Measurements from ENCODE around the gene ARAP1.

The ARAP1 gene

GRCh38 chr11:72723508-72723907 is 28.7 kb downstream of the ARAP1 start:
- Mint-ChIP-seq H3K27ac (no peak overlapping the region), H3K27me3 (no peaks in the 10 kb centered on the region), H3K4me1 (peaks cover 70% of the 10 kb centered on the region), H3K36me3 (peaks cover 19% of the 10 kb centered on the region), H3K9me3 (no peaks in the 10 kb centered on the region), H3K4me3 (no peak overlapping the region)
- no peak for DNase-seq (ENCODE audit: low spot score in 2 of 2)
- no peak for ATAC-seq (ENCODE audit: low read depth)

DNA sequence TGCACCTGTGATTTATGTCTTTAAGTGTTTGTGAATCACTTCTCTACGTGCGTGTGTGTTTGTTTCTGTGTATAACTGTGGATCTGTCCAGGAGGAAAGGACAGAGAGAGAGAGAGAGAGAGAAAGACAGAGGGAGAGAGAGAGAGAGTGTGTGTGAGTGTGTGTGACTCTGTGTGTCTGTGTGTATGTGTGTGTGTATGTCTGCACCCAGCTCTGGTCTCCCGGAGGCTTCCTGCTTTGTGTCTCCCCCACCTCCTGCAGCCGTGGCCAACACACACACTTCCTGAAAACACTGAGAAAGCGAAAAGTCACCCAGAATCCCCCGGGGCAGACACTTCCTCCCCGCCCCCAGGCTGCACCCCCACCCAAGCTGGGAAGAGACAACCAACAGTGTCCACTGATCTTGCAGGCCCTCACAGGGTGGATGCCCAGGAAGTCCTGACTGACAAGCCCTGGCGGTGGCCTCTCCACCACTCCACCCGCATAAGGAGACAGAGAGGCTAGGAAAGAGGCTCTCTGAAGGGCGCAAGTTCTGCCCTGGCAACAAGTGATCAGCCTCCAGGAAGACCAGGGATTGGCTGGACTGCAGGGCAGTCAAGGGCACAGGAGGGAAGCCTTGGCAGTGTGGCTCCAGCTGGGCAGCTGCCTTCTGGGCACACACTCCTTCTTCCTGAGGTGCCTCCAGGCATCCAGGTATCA is 30.0 kb downstream of the ARAP1 start:
- peak overlapping the region; percentile 84 for H3K4me3 Mint-ChIP-seq
- peak overlapping the region; percentile 77 for H3K27ac Mint-ChIP-seq
- H3K27me3 Mint-ChIP-seq: no peaks in the 10 kb centered on the region
- peaks cover 67% of the 10 kb centered on the region for H3K4me1 Mint-ChIP-seq
- H3K9me3 Mint-ChIP-seq: no peaks in the 10 kb centered on the region
- DNase-seq (ENCODE audit: low spot score in 2 of 2): peak; percentile 82 to 89
- H3K36me3 Mint-ChIP-seq: peaks cover 14% of the 10 kb centered on the region
- peak; percentile 86 for ATAC-seq (ENCODE audit: low read depth)

DNA sequence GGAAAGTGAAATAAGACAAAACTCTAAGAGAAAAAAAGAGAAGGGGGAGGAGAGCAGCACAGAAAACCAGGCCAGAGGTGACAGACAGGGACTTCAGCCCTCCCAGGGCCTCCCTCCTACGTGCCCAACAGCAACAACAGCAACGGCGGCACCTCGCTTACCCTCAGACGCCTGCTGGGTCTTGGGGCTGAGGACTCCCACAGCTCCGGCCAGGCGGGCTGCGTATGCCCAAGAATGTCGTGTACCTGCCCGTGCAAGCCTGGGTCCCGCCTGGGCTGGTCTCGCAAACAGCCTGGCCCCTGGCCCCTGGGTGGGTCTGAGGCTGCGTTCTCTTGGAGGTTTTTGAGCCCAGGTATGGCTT is 30.5 kb downstream of the ARAP1 start:
- ATAC-seq (ENCODE audit: low read depth) (no peak), DNase-seq (ENCODE audit: low spot score in 2 of 2) (no peak)
- H3K4me3 Mint-ChIP-seq: peak overlapping the region; percentile 84
- peaks cover 14% of the 10 kb centered on the region for H3K36me3 Mint-ChIP-seq
- H3K9me3 Mint-ChIP-seq: no peaks in the 10 kb centered on the region
- peaks cover 68% of the 10 kb centered on the region for H3K4me1 Mint-ChIP-seq
- no peaks in the 10 kb centered on the region for H3K27me3 Mint-ChIP-seq
- peak overlapping the region; percentile 77 for H3K27ac Mint-ChIP-seq

GRCh38 chr11:72721276-72721675 is 30.9 kb downstream of the ARAP1 start:
- Mint-ChIP-seq H3K36me3 (peaks cover 14% of the 10 kb centered on the region), H3K9me3 (no peaks in the 10 kb centered on the region), H3K27me3 (no peaks in the 10 kb centered on the region), H3K4me3 (peak overlapping the region; percentile 84), H3K27ac (peak overlapping the region; percentile 77), H3K4me1 (peaks cover 66% of the 10 kb centered on the region)
- ATAC-seq (ENCODE audit: low read depth): no peak
- no peak for DNase-seq (ENCODE audit: low spot score in 2 of 2)

DNA sequence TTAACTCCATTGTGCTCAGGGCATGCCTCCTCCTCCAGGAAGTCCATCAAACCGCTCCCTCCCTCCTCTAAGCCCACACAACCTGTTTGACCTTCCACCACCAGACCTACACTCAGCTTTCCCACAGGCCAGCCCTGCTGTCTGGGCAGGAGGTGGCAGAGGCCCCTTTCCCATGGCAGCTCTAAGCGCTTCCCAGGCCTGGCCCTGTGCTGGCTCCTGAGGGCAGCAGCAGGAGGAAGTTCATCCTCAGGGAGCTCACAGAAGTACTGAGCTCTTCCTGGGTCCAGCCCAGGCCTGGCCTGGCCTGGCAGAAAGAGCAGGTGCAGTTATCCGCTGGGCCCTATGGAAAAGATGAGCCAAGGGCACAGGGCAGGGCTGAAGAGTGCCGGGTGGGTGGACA is 31.4 kb downstream of the ARAP1 start:
- H3K9me3 Mint-ChIP-seq: no peaks in the 10 kb centered on the region
- peak overlapping the region; percentile 84 for H3K4me3 Mint-ChIP-seq
- H3K4me1 Mint-ChIP-seq: peaks cover 65% of the 10 kb centered on the region
- peak overlapping the region; percentile 77 for H3K27ac Mint-ChIP-seq
- no peak for ATAC-seq (ENCODE audit: low read depth)
- DNase-seq (ENCODE audit: low spot score in 2 of 2): no peak
- no peaks in the 10 kb centered on the region for H3K27me3 Mint-ChIP-seq
- H3K36me3 Mint-ChIP-seq: peaks cover 17% of the 10 kb centered on the region

- no peak for ATAC-seq (ENCODE audit: low read depth)
- peak overlapping the region; percentile 84 for H3K4me3 Mint-ChIP-seq
- H3K9me3 Mint-ChIP-seq: no peaks in the 10 kb centered on the region
- H3K4me1 Mint-ChIP-seq: peaks cover 61% of the 10 kb centered on the region
- no peak for DNase-seq (ENCODE audit: low spot score in 2 of 2)
- no peaks in the 10 kb centered on the region for H3K27me3 Mint-ChIP-seq
- peaks cover 14% of the 10 kb centered on the region for H3K36me3 Mint-ChIP-seq
- H3K27ac Mint-ChIP-seq: peak overlapping the region; percentile 77
Measured at GRCh38 chr11:72720047-72720446, 32.2 kb downstream of the ARAP1 start.

DNA sequence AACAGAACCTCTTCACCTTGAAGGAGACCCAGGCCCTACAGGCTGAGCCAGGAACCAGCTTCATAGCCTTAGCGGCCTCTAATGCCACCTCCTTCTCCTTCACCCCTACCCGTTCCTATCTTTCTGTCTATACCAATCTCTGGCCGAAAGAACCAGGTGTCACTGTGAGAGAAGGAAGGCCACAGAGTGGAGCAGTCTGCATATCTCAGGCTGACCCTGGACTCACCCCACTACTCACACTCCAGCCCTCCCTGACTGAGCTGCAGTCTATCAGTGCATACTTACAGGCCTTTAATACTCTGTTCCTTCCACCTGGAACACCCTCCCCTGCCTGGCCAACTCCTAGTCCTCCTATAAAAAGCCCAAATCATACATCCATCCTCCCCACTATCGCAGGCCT is 32.7 kb downstream of the ARAP1 start:
- Mint-ChIP-seq H3K4me3 (peak overlapping the region; percentile 16), H3K9me3 (no peaks in the 10 kb centered on the region), H3K36me3 (peaks cover 14% of the 10 kb centered on the region), H3K27ac (peak overlapping the region; percentile 77), H3K4me1 (peaks cover 64% of the 10 kb centered on the region), H3K27me3 (no peaks in the 10 kb centered on the region)
- DNase-seq (ENCODE audit: low spot score in 2 of 2) (no peak), ATAC-seq (ENCODE audit: low read depth) (no peak)

DNA sequence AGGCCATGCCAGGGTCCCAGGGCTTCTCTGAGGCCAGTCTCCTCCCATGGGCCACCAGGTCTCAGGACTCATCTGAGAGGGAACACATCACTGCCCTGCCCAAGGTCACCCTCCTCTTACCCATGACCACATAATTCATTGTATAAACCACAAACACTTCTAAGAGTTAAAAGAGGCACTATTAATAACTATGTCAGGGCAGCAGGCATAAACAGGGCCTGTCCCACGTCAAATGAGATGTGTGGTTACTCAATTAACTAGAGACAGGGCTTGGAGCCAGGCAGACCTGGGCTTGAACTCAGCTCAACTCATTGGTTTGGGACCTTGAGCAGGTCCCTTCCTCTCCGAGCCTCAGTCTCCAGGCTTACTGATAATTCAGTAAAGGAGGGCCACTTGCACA is 33.1 kb downstream of the ARAP1 start:
- ATAC-seq (ENCODE audit: low read depth) (no peak), DNase-seq (ENCODE audit: low spot score in 2 of 2) (no peak)
- H3K9me3 Mint-ChIP-seq: no peaks in the 10 kb centered on the region
- peaks cover 17% of the 10 kb centered on the region for H3K36me3 Mint-ChIP-seq
- no peak overlapping the region for H3K27ac Mint-ChIP-seq
- H3K27me3 Mint-ChIP-seq: no peaks in the 10 kb centered on the region
- H3K4me3 Mint-ChIP-seq: no peak overlapping the region
- H3K4me1 Mint-ChIP-seq: peaks cover 67% of the 10 kb centered on the region

- Mint-ChIP-seq H3K4me1 (peaks cover 61% of the 10 kb centered on the region), H3K4me3 (no peak overlapping the region), H3K27me3 (no peaks in the 10 kb centered on the region), H3K27ac (no peak overlapping the region), H3K9me3 (no peaks in the 10 kb centered on the region), H3K36me3 (peaks cover 14% of the 10 kb centered on the region)
- DNase-seq (ENCODE audit: low spot score in 2 of 2) (no peak), ATAC-seq (ENCODE audit: low read depth) (no peak)
Measured at GRCh38 chr11:72718101-72718501, 34.1 kb downstream of the ARAP1 start.

DNA sequence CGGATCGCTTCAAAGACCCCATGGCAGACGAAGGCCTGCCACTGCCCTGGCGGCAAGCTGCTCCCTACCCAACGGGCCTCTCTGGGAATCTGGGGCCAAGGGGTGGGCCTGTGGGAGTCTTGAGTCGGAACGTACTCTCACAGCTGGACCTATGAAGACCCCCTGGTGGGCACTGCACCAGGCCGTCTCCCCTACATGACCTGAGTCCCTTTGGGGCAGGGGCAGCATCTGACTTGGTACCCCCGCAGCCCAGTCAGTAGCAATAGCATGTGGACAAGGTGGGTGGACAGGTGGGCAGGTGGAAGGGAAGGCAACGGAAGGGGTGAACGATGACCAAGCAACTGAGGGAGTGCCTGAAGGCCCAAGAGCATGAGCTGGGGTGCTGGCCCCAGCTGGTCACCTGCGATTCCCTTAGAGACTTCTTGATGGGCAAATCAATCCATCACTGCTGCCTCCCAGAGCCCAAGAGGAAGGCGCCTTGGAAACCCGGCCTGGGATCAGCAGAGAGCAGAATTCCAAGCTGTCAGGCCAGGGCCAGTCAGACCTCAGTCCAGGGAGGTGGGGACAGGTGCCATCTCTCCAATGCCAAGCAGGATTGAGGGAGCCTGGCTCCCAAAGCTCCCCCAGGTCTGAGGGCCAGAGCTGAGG is 35.3 kb downstream of the ARAP1 start:
- Mint-ChIP-seq H3K9me3 (no peaks in the 10 kb centered on the region), H3K4me1 (peaks cover 58% of the 10 kb centered on the region), H3K4me3 (no peak overlapping the region), H3K27ac (no peak overlapping the region), H3K36me3 (peaks cover 20% of the 10 kb centered on the region), H3K27me3 (no peaks in the 10 kb centered on the region)
- ATAC-seq (ENCODE audit: low read depth): no peak
- no peak for DNase-seq (ENCODE audit: low spot score in 2 of 2)

GRCh38 chr11:72716290-72716689 is 35.9 kb downstream of the ARAP1 start:
- no peaks in the 10 kb centered on the region for H3K27me3 Mint-ChIP-seq
- DNase-seq (ENCODE audit: low spot score in 2 of 2) (no peak), ATAC-seq (ENCODE audit: low read depth) (no peak)
- no peak overlapping the region for H3K27ac Mint-ChIP-seq
- no peak overlapping the region for H3K4me3 Mint-ChIP-seq
- peaks cover 54% of the 10 kb centered on the region for H3K4me1 Mint-ChIP-seq
- peaks cover 20% of the 10 kb centered on the region for H3K36me3 Mint-ChIP-seq
- H3K9me3 Mint-ChIP-seq: no peaks in the 10 kb centered on the region

DNA sequence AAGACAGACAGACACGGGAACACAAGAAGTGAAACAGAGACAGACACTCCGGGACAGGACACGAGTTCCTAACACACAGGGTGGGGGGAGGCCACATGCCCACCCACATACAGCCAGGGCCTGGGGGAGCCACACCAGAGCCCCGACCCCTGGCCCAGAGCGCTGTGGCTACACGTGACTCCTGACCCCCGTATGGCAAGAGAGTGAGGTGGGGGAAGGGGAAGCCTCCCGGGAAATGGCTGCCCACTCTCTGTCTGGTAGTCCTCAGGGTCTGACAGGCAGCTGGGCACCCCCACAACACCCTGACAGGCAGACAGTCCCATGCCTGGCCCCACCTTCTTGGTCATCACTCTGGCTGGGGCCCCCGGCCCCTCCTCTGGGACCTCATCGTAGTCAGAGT is 39.4 kb downstream of the ARAP1 start:
- no peaks in the 10 kb centered on the region for H3K9me3 Mint-ChIP-seq
- ATAC-seq (ENCODE audit: low read depth) (no peak), DNase-seq (ENCODE audit: low spot score in 2 of 2) (no peak)
- no peaks in the 10 kb centered on the region for H3K27me3 Mint-ChIP-seq
- H3K4me3 Mint-ChIP-seq: no peak overlapping the region
- peaks cover 35% of the 10 kb centered on the region for H3K36me3 Mint-ChIP-seq
- peaks cover 26% of the 10 kb centered on the region for H3K4me1 Mint-ChIP-seq
- H3K27ac Mint-ChIP-seq: no peak overlapping the region

- no peaks in the 10 kb centered on the region for H3K9me3 Mint-ChIP-seq
- H3K36me3 Mint-ChIP-seq: peaks cover 39% of the 10 kb centered on the region
Measured at GRCh38 chr11:72712168-72712751, 39.9 kb downstream of the ARAP1 start.

DNA sequence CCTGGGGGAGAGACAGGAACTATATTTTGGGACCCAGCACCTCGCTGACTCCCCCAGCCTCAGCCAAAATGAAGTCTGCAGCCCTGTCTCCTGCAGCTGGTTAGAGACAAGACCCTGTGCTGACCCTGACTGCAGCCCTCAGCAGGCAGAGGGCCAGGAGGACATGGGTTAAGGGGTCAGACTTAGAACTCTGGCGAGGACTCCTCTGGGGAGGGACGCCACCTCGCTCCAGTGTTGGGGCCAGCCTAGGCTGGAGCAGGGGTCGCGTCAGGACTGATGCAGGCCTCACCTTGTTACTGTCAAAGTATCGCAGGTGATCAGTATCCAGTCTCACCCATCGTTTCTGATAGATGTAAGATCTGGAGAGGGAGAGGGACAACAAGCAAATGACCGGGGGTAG is 41.1 kb downstream of the ARAP1 start:
- H3K4me3 Mint-ChIP-seq: no peak overlapping the region
- DNase-seq (ENCODE audit: low spot score in 2 of 2): no peak
- ATAC-seq (ENCODE audit: low read depth): no peak
- H3K27me3 Mint-ChIP-seq: no peaks in the 10 kb centered on the region
- no peak overlapping the region for H3K27ac Mint-ChIP-seq
- peaks cover 25% of the 10 kb centered on the region for H3K4me1 Mint-ChIP-seq
- no peaks in the 10 kb centered on the region for H3K9me3 Mint-ChIP-seq
- peaks cover 49% of the 10 kb centered on the region for H3K36me3 Mint-ChIP-seq

More at GRCh38 chr11:72712168-72712751, 39.9 kb downstream of the ARAP1 start:
- peaks cover 25% of the 10 kb centered on the region for H3K4me1 Mint-ChIP-seq
- no peak overlapping the region for H3K27ac Mint-ChIP-seq
- no peak overlapping the region for H3K4me3 Mint-ChIP-seq
- no peaks in the 10 kb centered on the region for H3K27me3 Mint-ChIP-seq
- ATAC-seq (ENCODE audit: low read depth) (no peak), DNase-seq (ENCODE audit: low spot score in 2 of 2) (no peak)
